ENCODE results near the gene NPY2R. TPM values are rescaled to one million over a fixed set of nuclear protein-coding genes. Genes with fewer than 3 reads are reported as not detected.

Gene NPY2R
- polyA plus RNA-seq, 1 donor from 2014 or later: 1.2 TPM

DNA sequence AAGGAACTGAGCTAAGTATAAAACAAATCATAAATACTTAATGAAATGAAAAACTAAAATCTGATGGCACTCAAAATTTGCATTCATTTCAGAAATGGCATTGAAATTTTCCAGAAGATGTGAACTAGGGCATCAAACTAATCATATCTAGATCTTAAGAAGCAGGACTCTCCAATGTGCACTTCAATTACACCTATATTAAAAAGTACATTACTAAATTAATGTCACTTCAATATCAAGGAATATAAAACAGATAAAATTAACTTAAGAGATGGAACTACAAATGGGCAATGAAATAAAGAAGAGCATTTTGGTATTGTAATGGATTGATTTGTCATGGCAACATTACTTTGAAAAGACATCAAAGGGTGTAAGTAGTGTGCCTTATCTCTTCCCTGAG, 20.3 kb downstream of the NPY2R start:
- Histone ChIP-seq H3K9ac (ENCODE audit: low read length) (no peak overlapping the region), H3K79me2 (replicated peaks; ENCODE audit: insufficient read depth, low read length) (no peaks in the 10 kb centered on the region), H3K4me2 (ENCODE audit: low read length) (no peak overlapping the region), H3K27me3 (ENCODE audit: insufficient read depth, low read depth, low read length) (no peaks in the 10 kb centered on the region), H4K20me1 (ENCODE audit: insufficient read depth) (no peaks in the 10 kb centered on the region), H3K27ac (ENCODE audit: low read length) (no peak overlapping the region), H3K9me2 (ENCODE audit: insufficient read depth, low read length) (no peaks in the 10 kb centered on the region), H3F3A (ENCODE audit: insufficient read depth, low read length, poor library complexity, severe bottlenecking) (no peaks in the 10 kb centered on the region), H3K4me3 (ENCODE audit: low read length) (no peak overlapping the region), H3K9me3 (ENCODE audit: low read length) (no peaks in the 10 kb centered on the region), H2AFZ (ENCODE audit: low read depth, low read length) (no peak overlapping the region), H3K36me3 (ENCODE audit: insufficient read depth, low read length) (no peaks in the 10 kb centered on the region)
- TF ChIP-seq EZH2 (IDR thresholded peaks at IDR 0.05; ENCODE audit: borderline replicate concordance, insufficient read depth, low read length, poor library complexity, severe bottlenecking): no peak

GRCh38 chr4:155232432-155232831, 24.0 kb downstream of the NPY2R start:
- Histone ChIP-seq H3F3A (ENCODE audit: insufficient read depth, low read length, poor library complexity, severe bottlenecking) (no peaks in the 10 kb centered on the region), H2AFZ (ENCODE audit: low read depth, low read length) (no peak overlapping the region), H3K9ac (ENCODE audit: low read length) (no peak overlapping the region), H3K27me3 (ENCODE audit: insufficient read depth, low read depth, low read length) (no peaks in the 10 kb centered on the region), H3K36me3 (ENCODE audit: insufficient read depth, low read length) (no peaks in the 10 kb centered on the region), H4K20me1 (ENCODE audit: insufficient read depth) (no peaks in the 10 kb centered on the region), H3K4me2 (ENCODE audit: low read length) (no peak overlapping the region), H3K4me3 (ENCODE audit: low read length) (no peak overlapping the region), H3K79me2 (replicated peaks; ENCODE audit: insufficient read depth, low read length) (no peaks in the 10 kb centered on the region), H3K9me2 (ENCODE audit: insufficient read depth, low read length) (no peaks in the 10 kb centered on the region), H3K9me3 (ENCODE audit: low read length) (no peaks in the 10 kb centered on the region), H3K27ac (ENCODE audit: low read length) (no peak overlapping the region)
- no peak for TF ChIP-seq POLR2AphosphoS5 (IDR thresholded peaks at IDR 0.05)
- no peak for TF ChIP-seq MXI1 (conservative IDR thresholded peaks at IDR 0.05; ENCODE audit: poor library complexity, severe bottlenecking)
- TF ChIP-seq EZH2 (IDR thresholded peaks at IDR 0.05; ENCODE audit: borderline replicate concordance, insufficient read depth, low read length, poor library complexity, severe bottlenecking): no peak
- TF ChIP-seq TAF1 (IDR thresholded peaks at IDR 0.05; ENCODE audit: low read depth): no peak
- TF ChIP-seq CTCF (IDR thresholded peaks at IDR 0.05; ENCODE audit: poor library complexity, severe bottlenecking): no peak
- no peak for TF ChIP-seq RAD21 (conservative IDR thresholded peaks at IDR 0.05)

DNA sequence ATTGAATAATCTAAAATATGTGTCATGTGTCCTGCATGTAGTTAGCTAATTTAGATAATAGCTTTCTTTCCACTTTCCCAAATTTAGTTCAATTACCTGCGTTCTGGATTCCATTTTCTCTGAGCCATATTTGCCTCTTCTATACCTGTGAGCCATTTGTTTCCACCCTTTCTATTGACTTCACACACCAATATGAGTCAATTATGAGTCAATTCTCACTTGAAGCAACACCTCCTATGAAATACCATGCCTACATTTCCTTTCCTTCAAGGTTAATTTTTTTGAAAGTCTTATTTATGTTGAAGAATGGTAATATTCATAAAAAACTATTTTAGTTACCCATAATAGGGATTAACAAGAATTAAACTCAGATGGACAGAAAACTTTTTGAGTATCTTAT, 25.8 kb downstream of the NPY2R start:
- TF ChIP-seq TAF1 (IDR thresholded peaks at IDR 0.05; ENCODE audit: low read depth) (no peak), EP300 (conservative IDR thresholded peaks at IDR 0.05; ENCODE audit: poor library complexity, severe bottlenecking) (no peak), EZH2 (IDR thresholded peaks at IDR 0.05; ENCODE audit: borderline replicate concordance, insufficient read depth, low read length, poor library complexity, severe bottlenecking) (no peak), SMC3 (conservative IDR thresholded peaks at IDR 0.05; ENCODE audit: poor library complexity) (no peak), MXI1 (conservative IDR thresholded peaks at IDR 0.05; ENCODE audit: poor library complexity, severe bottlenecking) (no peak), POLR2AphosphoS5 (IDR thresholded peaks at IDR 0.05) (no peak)
- Histone ChIP-seq H3K36me3 (ENCODE audit: insufficient read depth, low read length) (no peaks in the 10 kb centered on the region), H3K9me2 (ENCODE audit: insufficient read depth, low read length) (no peaks in the 10 kb centered on the region), H3K4me2 (ENCODE audit: low read length) (no peak overlapping the region), H3K4me3 (ENCODE audit: low read length) (no peak overlapping the region), H3K79me2 (replicated peaks; ENCODE audit: insufficient read depth, low read length) (no peaks in the 10 kb centered on the region), H3K27me3 (ENCODE audit: insufficient read depth, low read depth, low read length) (no peaks in the 10 kb centered on the region), H4K20me1 (ENCODE audit: insufficient read depth) (no peaks in the 10 kb centered on the region), H3K27ac (ENCODE audit: low read length) (no peak overlapping the region), H3F3A (ENCODE audit: insufficient read depth, low read length, poor library complexity, severe bottlenecking) (no peaks in the 10 kb centered on the region), H3K9me3 (ENCODE audit: low read length) (no peaks in the 10 kb centered on the region), H2AFZ (ENCODE audit: low read depth, low read length) (no peak overlapping the region), H3K9ac (ENCODE audit: low read length) (no peak overlapping the region)
